NCI-H446 (cell line): ENCODE data around the gene MINK1.
"Not testable (repeated sequence)": the region's sequence is repeated elsewhere in the genome, so short reads cannot be mapped to it uniquely, and the experiment has no call there.

Experiments
- DNase-seq, 2 experiments: peaks; one replicate each; lab custom pipeline; 2025; lab: John Stamatoyannopoulos, UW

The MINK1 gene

GRCh38 chr17:4846635-4847390 is 13.7 kb downstream of the MINK1 start:
- DNase-seq: no peak

- no peak for DNase-seq
Measured at GRCh38 chr17:4849011-4849536, 15.9 kb downstream of the MINK1 start.

- DNase-seq: no peak
Measured at GRCh38 chr17:4850246-4850645, 17.1 kb downstream of the MINK1 start.

- no peak for DNase-seq
Measured at GRCh38 chr17:4851084-4851483, 17.9 kb downstream of the MINK1 start.

DNA sequence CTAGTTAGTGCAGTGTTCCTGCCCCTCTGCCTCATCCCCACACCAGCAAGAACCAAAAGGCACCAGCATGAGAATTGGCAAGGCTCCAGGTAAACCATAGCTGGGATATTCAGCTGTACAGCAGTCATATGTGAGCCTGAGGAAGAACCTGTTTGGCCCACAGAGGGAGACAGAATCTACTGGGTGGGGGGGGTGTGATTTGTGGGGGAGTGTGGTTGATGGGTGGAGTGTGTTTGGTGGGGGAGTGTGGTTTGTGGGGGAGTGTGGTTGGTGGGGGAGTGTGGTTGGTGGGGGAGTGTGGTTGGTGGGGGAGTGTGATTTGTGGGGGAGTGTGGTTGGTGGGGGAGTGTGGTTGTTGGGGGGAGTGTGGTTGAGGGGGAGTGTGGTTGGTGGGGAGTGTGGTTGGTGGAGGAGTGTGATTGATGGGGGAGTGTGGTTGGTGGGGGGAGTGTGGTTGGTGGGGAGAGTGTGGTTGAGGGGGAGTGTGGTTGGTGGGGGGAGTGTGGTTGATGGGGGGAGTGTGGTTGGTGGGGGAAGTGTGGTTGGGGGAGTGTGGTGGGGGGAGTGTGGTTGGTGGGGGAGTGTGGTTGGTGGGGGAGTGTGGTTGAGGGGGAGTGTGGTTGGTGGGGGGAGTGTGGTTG is 19.5 kb downstream of the MINK1 start:
- peak in 1 of 2 experiments; percentile 44 for DNase-seq

- DNase-seq: no peak
Measured at GRCh38 chr17:4853208-4853671, 20.1 kb downstream of the MINK1 start.

DNA sequence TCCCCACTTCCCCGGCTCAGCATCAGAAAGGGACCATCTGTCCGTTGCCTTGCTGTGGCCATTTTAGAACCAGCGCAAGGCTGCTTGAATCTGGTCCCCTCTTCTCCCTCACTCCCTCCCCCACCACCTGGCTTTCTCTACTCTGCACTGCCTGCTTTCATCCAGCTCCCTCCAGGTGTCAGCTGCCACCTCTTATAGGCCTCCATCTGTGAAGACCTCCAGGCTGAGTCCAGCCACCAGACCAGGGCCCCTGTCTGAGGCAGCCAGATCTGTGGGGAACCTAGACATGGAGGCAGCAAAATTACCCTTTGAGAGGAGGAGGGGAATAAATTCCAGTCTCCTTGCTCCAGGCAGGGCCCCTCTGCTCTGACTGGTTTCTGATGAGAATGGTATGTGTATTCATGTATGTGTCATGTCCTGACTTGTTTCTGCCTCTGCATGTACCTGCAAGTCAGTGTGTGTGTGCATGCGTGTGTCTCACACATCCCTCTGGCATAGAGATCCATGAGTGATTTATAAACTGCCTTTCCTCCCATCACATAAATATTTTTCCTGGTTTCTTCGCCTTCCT is 21.1 kb downstream of the MINK1 start:
- no peak for DNase-seq

DNA sequence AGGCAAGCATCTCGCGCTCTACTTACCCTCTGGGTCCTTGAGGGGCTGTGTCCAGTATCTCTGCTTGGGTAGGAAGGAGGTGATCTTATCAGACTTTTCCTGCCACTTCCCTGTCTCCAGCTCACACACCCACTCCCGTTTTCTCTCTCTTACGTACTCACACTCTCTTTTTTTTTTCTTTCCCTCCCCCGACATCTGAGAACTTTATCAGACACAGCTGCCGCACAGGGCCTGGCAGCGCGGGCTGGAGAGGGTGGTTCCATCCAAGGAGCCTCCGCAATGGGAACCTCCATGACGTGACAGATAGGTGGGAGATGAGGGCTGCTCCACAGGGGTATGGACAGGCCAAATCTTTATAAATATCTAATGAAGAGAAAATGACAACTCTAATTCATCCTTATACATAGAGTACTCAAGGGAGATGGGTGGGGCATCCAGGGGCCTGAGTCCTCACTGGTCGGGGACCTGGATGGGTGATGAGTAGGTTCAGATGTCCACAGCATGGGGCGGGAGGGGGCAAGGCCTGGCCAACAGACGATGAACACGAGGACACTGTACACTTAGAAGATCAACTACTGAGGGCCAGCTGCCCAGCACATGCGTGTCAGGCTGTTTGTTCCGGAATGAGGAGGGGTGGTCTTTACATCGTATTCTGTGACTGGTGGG is 23.3 kb downstream of the MINK1 start:
- DNase-seq: no peak

DNA sequence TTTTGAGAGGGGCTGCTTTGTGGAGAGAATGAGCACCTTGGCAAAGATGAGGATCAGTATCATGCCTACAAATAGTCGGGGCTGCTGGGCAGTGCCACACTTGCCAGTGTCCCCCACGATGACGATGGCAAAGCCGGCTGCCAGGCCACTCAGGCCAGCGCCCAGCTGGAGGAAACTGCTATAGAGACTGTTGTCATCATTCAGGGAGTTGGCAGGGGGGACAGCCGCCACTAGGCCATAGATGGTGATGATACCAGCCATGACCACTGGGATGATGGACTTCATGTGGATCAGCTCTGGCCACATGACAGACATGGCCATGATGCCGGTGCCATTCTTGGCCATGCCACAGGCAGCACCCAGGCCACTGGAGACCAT is 23.8 kb downstream of the MINK1 start:
- DNase-seq: no peak

DNA sequence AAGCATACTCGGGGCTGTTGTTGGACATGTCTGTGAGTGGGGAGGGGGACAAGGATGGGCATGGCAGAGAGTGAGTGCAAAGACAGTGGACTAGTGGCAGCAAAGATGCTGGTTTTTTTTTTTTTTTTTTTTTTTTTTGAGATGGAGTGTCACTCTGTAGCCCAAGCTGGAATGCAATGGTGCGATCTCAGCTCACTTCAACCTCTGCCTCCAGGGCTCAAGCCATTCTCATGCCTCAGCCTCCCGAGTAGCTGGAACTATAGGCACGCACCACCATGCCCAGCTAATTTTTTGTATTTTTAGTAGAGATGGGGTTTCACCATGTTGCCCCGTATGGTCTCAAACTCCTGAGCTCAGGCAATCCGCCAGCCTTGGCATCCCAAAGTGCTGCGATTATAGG is 24.2 kb downstream of the MINK1 start:
- DNase-seq: not testable (repeated sequence)

DNA sequence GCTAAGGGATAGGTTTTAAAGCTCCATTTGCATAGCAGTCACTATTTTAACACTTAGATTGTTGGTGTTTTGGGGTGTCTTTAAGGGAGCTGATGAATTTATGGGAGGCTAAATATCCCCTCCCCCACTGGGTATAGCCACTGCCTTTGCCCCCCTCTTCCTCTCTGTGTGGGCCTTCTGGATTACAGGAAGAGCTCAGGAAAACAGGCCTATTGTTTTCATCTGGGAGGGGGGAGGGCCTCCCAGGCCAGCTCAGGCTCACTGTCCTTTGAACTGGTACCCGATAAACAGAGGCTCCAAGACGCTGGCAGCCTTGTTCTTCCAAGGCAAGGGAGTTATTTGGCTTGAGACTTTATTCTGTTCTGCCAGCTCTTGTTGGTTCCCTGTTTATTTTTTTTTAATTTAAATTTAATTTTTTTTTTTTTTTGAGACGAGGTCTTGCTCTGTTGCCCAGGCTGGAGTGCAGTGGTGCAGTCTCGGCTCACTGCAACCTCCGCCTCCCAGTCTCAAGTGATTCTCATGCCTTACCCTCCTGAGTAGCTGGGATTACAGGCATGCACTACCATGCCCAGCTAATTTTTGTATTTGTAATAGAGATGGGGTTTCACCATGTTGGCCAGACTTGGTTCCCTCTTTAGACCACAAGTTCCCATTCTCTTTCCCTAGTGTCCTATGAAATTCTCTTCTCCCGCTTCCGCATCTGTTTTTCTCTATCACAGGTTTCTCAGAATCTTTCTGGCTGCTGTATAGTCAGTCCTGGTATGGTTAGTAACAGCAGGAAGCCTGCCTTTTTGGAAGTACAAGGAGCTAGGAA is 25.1 kb downstream of the MINK1 start:
- no peak for DNase-seq

DNA sequence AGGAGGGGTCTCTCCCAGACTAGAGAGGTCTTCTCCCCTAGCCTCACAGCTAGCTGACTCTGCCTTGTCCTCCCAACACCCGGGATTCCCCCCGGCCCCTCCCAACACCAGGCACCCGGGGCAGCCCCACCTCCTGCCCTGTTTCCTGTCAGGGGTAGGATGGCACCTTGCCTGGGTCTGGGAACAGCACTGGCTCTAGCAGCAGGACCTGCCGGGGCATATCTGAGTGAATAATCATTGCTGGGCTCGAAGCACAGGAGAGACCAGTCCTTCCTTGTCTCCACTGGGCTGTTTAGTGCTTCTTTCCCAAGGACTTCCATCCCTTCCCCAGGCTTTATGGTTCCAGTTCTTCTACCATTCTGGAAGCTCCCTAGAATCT is 25.7 kb downstream of the MINK1 start:
- no peak for DNase-seq

DNA sequence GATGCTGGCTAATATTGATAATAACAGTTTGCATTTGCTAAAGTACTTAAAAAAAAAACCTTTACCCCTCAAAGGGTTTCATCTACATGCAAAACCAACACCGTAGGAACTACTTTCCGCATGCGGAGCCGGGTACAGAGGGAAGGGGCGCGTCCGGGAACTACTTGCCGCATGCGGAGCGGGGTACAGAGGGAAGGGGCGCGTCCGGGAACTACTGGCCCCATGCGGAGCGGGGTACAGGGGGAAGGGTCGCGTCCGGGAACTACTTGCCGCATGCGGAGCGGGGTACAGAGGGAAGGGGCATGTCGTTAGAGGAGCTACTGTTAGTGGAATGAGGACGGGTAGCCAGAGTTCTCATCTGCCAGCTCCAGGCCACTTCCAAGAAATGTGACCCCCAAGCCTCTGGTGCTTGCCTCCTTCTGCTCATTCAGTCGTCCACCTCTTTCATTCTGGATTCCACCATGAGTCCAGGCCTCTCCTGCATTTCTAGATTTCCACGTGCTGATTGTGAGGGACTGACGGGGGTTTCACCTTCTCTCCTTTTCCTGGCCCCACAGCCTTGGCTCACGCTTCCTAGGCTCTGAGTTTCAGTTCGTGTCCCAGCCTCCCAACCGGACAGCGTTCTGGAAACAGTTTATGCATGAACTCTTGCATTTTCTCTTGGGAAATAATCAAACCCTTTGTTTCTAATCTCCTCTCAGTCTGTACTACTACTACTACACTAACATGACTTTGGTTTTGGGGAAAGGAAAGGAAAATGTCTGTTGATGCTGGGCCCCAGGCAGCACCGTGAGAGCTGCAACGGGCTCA is 26.9 kb downstream of the MINK1 start:
- DNase-seq: no peak

DNA sequence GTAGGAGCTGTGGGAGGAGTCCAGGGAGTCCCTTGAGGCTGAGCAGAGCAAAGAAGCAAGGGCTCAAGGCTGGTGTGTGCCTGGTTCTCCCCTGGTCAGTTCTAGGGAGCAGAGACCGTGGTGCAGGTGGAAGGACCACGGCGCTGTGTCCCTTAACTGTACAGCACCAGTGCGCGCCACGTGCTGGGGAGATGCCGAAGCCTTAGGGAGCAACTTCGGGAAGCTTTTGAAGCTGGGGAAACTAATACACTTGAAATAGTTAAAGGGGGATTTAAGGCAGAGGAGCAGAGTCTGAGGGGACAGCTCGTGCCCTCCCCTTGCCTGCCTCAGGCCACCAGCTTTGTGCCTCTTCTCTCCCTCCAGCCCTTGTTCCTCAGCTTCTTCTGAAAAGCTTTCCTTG is 27.5 kb downstream of the MINK1 start:
- no peak for DNase-seq

DNA sequence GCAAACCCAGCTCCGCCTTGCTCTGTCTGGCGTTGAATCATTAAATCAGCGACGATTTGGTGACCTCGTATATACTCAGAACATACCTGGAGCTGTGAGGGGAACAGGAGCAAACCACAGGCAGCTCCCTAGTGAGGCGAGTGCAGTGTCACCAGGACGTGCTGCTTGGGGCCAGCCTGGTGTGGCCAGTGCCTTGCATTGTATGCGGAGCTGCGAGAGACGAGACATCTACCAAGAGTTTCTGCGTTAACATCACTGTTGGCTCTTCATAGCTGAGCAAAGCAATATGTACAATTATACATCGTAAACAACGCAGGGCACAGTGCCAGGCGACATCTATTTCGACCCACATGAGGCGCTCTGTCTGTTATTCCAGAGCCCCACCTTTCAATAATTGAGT is 27.9 kb downstream of the MINK1 start:
- DNase-seq: no peak

DNA sequence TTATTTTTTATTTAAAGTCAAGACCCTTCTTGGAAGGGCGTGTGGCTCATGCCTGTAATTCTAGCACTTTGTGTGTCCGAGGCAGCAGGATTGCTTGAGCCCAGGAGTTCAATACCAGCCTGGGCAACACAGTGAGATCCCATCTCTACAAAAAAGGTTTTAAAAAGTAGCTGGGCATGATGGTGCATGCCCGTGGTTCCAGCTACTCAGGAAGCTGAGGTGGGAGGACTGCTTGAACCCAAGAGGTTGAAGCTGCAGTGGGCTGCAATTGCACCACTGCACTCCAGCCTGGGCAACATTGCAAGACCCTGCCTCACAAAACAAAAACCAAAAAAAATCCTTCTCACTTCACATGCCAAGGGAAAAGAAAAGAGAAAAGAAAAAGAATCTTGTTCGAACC is 29.6 kb downstream of the MINK1 start:
- no peak for DNase-seq

DNA sequence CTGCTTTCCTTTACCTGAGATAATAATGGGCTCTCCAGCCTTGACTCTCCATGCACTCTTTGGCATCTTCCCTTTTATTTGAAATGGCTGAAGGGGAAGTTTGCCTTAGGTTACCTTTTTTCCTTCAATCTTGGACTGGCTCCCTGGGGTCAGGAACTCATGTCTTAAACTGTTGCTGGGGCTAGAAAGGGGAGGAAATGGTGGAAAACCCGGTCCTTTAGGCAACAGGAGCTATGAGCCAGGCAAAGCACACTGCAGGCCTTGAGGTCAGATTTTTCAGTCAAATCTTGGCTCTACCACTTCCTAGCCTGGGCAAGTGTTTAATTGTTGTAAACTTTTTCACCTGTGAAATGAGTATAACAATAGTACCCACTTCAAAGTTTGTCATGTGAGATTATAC is 30.2 kb downstream of the MINK1 start:
- DNase-seq: no peak

DNA sequence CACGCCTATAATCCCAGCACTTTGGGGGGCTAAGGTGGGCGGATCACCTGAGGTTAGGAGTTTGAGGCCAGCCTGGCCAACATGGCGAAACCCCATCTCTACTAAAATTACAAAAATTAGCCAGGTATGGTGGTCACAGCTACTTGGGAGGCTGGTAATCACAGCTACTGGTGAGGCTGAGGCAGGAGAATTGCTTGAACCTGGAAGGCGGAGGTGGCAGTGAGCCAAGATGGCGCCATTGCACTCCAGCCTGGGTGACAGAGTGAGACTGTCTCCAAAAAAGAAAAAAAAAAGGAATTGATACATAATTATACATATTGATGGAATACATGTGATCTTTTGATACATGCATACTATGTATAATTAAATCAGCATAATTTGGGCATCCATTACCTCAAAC is 34.4 kb downstream of the MINK1 start:
- not testable (repeated sequence) for DNase-seq

DNA sequence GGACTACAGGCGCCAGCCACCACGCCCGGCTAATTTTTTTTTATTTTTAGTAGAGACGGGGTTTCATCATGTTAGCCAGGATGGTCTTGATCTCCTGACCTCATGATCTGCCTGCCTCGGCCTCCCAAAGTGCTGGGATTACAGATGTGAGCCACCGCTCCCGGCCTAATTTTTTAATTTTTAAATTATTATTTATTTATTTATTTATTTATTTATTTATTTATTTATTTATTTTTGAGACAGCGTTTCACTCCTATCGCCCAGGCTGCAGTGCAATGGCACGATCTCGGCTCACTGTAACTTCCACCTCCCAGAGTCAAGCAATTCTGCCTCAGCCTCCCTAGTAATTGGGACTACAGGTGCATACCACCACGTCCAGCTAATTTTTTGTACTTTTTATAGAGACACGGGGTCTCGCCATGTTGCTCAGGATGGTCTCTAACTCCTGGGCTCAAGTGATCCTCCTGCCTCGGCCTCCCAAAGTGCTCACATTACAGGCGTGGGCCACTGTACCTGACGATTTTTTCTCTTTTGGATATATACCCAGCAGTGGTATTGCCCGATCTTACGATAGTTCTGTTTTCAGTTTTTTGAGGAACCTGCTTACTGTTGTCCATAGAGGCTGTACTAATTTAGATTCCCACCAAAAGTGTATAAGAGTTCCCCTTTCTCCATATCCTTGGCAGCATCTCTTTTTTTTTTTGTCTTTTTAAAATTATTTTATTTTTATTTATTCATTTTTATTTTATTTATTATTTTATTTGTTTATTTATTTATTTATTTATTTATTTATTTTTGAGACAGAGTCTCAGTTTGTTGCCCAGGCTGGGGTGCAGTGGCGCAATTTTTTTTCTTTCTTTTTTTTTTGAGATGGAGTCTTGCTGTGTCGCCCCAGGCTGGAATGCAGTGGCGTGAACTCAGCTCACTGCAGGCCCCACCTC is 36.2 kb downstream of the MINK1 start:
- not testable (repeated sequence) for DNase-seq

- DNase-seq: no peak
Measured at GRCh38 chr17:4870855-4871254, 37.7 kb downstream of the MINK1 start.
